Fibroblast of skin of scalp (primary cell): ENCODE data around the gene TEX101.
"Not testable (repeated sequence)": the region's sequence is repeated elsewhere in the genome, so short reads cannot be mapped to it uniquely, and the experiment has no call there.

Source experiments
- DNase-seq: peaks from one replicate; pipeline ENCODE4 v3.0.0-alpha.2; 2013

TEX101 gene

GRCh38 chr19:43420954-43421353 lies 6.3 kb downstream of the TEX101 start:
- no peak for DNase-seq

GRCh38 chr19:43422000-43422688 lies 7.5 kb downstream of the TEX101 start:
- no peak for DNase-seq

GRCh38 chr19:43422689-43423066 lies 8.0 kb downstream of the TEX101 start:
- DNase-seq: no peak

GRCh38 chr19:43423779-43424178 lies 9.1 kb downstream of the TEX101 start:
- no peak for DNase-seq

- DNase-seq: no peak
These were observed 11.1 kb downstream of the TEX101 start for GRCh38 chr19:43425567-43426392.

GRCh38 chr19:43429395-43429794 lies 14.7 kb downstream of the TEX101 start:
- no peak for DNase-seq

- DNase-seq: no peak
These were observed 15.5 kb downstream of the TEX101 start for GRCh38 chr19:43430142-43430710.

- no peak for DNase-seq
These were observed 16.3 kb downstream of the TEX101 start for GRCh38 chr19:43430976-43431375.

GRCh38 chr19:43433358-43433673 lies 18.6 kb downstream of the TEX101 start:
- DNase-seq: no peak

GRCh38 chr19:43433689-43434088 lies 19.0 kb downstream of the TEX101 start:
- DNase-seq: no peak

GRCh38 chr19:43435775-43436174 lies 21.1 kb downstream of the TEX101 start:
- no peak for DNase-seq

- not testable (repeated sequence) for DNase-seq
These were observed 22.6 kb downstream of the TEX101 start for GRCh38 chr19:43437284-43437683.

GRCh38 chr19:43437712-43438111 lies 23.0 kb downstream of the TEX101 start:
- no peak for DNase-seq

GRCh38 chr19:43438291-43439031 lies 23.8 kb downstream of the TEX101 start:
- DNase-seq: peak; percentile 66

- peak; percentile 32 for DNase-seq
These were observed 24.5 kb downstream of the TEX101 start for GRCh38 chr19:43439032-43439708.

- DNase-seq: no peak
These were observed 25.0 kb downstream of the TEX101 start for GRCh38 chr19:43439709-43440063.

- no peak for DNase-seq
These were observed 27.0 kb downstream of the TEX101 start for GRCh38 chr19:43441716-43442115.

- not testable (repeated sequence) for DNase-seq
These were observed 29.4 kb downstream of the TEX101 start for GRCh38 chr19:43444091-43444490.

GRCh38 chr19:43444531-43445287 lies 30.0 kb downstream of the TEX101 start:
- no peak for DNase-seq

GRCh38 chr19:43445426-43445825 lies 30.7 kb downstream of the TEX101 start:
- DNase-seq: no peak

- DNase-seq: peak; percentile 69
These were observed 32.2 kb downstream of the TEX101 start for GRCh38 chr19:43446746-43447489.
